Omental fat pad (tissue), 4 donors: ENCODE measurements around the gene FOXI2. TPM values are rescaled to one million over a fixed set of nuclear protein-coding genes. Genes with fewer than 3 reads are reported as not detected.

ENCODE experiments used
- ATAC-seq: fragments of 150-250 bp; one replicate; pipeline ENCODE4 v1.9.1; 2016; ENCODE audit warnings: mild to moderate bottlenecking, moderate library complexity; ENCODE audit not compliant: low FRiP score
- DNase-seq: peaks from one replicate; pipeline ENCODE4 v3.0.0-alpha.2; 2019; ENCODE audit warnings: low spot score
- total RNA-seq, 4 donors: library from RNA; depleted of rRNA; stranded (reverse); fragments of >200 nt; gene quantifications; one replicate each; pipeline ENCODE4 v1.1.0, GENCODE V29; 2016
- TF ChIP-seq, protein P1 (sequence below), 3 donors: fragments of 450-650 bp; IDR thresholded peaks; one replicate each; pipeline ENCODE4 v1.5.1; 2016 to 2017; ENCODE audit warnings: antibody characterized with exemption in 3 of 3, mild to moderate bottlenecking in 3 of 3, moderate library complexity in 2 of 3

FOXI2 gene
- not detected for total RNA-seq

DNA sequence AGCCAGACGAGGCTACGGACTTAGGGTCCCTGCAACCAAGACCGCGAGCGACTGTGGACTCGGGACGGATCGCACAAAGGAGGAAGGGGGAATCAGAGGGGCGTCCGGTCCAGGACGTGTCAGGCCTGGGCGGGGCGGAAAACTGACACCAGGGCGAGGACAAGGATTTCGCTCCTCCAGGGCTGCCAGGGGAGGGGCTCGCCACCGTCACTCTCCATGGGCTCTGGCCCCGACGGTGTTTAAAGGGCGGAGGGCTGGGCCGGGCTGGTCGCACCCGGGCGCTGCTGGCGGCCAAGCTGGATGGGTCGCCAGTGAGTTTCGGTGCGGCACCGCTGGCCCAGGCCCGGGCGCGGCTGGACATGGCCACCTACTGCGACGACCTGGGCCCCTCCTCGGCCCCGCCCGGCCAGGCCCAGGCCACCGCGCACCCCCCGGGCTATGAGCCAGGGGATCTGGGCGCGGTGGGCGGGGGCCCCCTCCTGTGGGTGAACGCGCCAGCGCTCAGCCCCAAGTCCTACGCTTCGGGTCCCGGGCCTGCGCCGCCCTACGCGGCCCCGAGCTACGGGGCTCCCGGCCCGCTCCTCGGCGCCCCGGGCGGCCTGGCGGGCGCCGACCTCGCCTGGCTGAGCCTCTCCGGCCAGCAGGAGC lies at the start of gene FOXI2:
Gene FOXI2 (plus strand): TSS at position 271 of the 648 bp plus-strand sequence. CDS start 89 bp downstream, at position 360.
- TF ChIP-seq, protein P1, sequence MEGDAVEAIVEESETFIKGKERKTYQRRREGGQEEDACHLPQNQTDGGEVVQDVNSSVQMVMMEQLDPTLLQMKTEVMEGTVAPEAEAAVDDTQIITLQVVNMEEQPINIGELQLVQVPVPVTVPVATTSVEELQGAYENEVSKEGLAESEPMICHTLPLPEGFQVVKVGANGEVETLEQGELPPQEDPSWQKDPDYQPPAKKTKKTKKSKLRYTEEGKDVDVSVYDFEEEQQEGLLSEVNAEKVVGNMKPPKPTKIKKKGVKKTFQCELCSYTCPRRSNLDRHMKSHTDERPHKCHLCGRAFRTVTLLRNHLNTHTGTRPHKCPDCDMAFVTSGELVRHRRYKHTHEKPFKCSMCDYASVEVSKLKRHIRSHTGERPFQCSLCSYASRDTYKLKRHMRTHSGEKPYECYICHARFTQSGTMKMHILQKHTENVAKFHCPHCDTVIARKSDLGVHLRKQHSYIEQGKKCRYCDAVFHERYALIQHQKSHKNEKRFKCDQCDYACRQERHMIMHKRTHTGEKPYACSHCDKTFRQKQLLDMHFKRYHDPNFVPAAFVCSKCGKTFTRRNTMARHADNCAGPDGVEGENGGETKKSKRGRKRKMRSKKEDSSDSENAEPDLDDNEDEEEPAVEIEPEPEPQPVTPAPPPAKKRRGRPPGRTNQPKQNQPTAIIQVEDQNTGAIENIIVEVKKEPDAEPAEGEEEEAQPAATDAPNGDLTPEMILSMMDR (IDR thresholded peaks at IDR 0.05): no peak
- no peak for ATAC-seq
- no peak for DNase-seq

DNA sequence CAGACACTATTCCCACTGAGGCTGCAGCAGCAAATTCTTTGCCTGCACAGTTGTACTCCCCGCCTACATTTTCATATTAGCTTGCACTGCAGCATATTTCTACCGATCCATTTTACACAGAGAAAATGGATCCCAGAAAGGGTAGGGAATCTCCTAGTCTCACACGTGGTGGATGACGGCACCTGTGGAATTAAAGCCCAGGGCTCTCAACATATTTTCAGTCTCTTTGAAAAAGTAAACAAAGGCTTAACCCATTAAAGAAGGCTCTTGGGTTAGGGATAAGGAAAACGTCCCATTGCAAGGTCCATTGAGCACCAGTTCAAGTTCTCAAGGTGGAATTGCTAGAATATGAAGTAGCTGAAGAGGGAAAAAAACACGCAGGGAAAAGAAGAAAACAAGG lies 49.4 kb upstream of the FOXI2 start:
- TF ChIP-seq, protein P1 (IDR thresholded peaks at IDR 0.05): no peak
- DNase-seq (no peak), ATAC-seq (no peak)

DNA sequence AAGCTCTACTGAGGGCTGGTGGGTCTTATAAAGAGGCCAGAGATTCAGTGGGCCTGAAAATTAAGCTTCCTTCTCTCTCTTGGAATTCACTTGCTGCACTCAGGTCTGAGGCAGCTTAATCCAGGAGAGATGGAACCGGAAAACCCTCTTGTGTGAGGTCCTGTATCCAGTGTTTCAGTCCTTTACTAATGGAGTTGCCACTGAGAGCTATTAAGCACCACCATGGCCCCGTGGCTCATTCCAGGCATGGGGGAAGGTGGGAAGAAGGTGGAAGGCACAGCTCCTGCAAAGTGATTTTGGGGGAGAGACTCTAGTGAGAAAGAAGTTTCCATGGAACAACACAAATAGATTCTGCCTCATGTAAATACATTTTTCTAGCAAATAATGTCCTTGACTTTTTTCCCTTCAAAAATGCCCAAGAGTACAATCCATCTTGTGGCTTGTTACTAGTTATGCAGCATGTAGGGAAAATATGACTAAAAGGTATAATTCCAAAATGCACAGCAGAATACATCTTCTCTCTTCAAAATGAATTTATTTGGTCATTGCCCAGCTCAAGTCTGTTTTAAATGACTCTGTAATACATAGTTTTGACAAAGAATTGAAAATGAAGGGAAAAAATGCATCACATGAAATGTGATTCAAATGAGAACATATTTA lies 46.7 kb upstream of the FOXI2 start:
- no peak for DNase-seq
- ATAC-seq: no peak
- TF ChIP-seq, protein P1 (IDR thresholded peaks at IDR 0.05): no peak

DNA sequence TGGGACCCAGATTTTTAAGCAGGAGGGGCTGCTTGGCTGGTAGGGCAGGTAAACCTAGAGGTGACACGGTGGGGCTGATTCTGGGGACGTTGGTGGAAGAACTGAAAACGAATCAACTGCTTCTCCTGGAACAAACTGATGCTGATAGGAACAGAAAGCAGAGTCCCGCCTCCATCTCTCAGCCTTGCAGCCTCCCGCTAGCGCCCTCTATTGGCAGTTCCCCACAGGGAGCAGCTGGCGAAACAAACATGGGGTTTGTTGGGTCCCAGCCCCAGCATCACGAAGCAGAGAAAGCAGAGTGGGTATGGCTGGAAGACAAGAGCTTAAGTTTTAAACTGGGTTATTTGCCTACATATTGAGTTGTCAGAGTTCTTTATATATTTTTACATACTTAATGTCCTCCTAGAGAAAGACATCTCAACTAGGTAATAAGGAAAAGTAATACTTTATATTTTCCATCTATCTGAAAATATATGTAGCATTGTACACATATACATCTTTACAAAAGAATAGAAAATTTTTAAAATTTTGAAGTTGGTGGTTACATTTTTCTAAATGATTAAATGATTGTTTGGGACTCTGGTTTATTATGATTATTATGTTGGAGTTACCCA lies 42.3 kb upstream of the FOXI2 start:
- no peak for DNase-seq
- no peak for ATAC-seq
- TF ChIP-seq, protein P1 (IDR thresholded peaks at IDR 0.05): no peak

DNA sequence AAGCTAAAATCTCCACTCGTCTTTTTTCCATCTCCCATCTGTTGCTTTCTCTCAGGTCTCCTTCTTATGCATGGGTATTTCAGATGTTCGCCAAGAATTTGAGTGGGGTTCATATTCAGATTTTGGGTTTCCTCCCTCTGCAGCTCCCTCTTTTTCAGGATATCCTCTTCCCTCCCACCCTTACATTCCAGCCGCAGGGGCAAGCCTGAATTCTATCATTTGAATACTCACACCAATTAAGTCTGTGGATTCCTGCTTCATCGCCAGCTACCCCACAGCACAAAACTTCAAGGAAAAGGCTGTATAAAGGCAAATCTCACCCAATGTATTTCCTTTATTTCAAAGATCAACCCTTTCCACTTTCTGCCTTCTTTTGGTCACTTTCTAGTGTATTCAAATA lies 41.6 kb upstream of the FOXI2 start:
- DNase-seq: no peak
- TF ChIP-seq, protein P1 (IDR thresholded peaks at IDR 0.05): no peak
- ATAC-seq: no peak

DNA sequence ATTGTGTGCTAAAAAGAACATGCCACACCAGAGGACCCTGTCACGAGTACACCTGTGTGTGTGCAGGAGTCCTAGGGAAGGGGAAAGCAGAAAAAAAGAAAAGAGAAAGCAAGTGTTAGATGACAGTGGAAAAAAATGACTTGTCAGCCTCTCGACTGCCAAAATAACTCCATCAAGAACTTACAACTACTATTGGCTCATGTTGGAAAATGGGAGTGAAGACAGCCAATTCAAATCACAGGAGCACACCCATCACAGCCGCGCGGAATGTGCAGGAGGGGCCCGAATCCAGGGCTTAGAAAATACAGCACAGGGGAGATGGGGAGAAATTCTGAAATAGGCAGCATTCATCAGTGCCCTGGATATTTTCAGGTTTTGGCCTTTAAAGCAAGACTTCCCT lies 38.1 kb upstream of the FOXI2 start:
- no peak for DNase-seq
- ATAC-seq: no peak
- TF ChIP-seq, protein P1 (IDR thresholded peaks at IDR 0.05): no peak
